ENCODE data around the gene SPTLC3. TPM values are rescaled to one million over a fixed set of nuclear protein-coding genes. Genes with fewer than 3 reads are reported as not detected.

Gene SPTLC3
- total RNA-seq, 3 donors from 2014 or later, result 7.2 to 18.2 (median 9.7) TPM

DNA sequence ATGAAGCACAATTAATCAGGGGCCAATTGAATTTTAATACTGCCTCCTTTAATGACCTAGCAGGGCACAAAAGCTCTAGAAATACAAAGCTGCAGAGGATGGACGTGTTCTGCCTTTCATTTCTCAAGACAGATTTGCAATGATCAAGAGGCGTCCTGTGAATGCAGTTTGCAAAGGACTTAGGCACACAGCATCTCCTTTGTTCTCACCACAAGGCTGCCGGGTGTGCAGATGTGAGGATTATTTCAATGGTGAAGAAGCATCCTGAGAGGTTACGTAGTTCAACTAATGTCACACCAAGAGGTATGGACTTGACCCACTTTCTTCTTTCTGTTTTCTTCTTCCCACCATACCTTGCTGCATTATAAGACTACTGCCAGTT is 42.9 kb upstream of the SPTLC3 start:
- intact Hi-C loops (cut with DNase I, micrococcal nuclease), result no loop called here
- TF ChIP-seq, protein P1, sequence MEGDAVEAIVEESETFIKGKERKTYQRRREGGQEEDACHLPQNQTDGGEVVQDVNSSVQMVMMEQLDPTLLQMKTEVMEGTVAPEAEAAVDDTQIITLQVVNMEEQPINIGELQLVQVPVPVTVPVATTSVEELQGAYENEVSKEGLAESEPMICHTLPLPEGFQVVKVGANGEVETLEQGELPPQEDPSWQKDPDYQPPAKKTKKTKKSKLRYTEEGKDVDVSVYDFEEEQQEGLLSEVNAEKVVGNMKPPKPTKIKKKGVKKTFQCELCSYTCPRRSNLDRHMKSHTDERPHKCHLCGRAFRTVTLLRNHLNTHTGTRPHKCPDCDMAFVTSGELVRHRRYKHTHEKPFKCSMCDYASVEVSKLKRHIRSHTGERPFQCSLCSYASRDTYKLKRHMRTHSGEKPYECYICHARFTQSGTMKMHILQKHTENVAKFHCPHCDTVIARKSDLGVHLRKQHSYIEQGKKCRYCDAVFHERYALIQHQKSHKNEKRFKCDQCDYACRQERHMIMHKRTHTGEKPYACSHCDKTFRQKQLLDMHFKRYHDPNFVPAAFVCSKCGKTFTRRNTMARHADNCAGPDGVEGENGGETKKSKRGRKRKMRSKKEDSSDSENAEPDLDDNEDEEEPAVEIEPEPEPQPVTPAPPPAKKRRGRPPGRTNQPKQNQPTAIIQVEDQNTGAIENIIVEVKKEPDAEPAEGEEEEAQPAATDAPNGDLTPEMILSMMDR (IDR thresholded peaks at IDR 0.05), result no peak
- no peaks in the 10 kb centered on the region for H3K9me3 ChIP-seq
- no peaks in the 10 kb centered on the region for H3K36me3 ChIP-seq (ENCODE audit: low read depth)
- no peak overlapping the region for H3K4me3 ChIP-seq
- no peak for DNase-seq
- H3K4me1 ChIP-seq (ENCODE audit: low read depth), result peaks cover 14% of the 10 kb centered on the region
- ATAC-seq, result no peak

DNA sequence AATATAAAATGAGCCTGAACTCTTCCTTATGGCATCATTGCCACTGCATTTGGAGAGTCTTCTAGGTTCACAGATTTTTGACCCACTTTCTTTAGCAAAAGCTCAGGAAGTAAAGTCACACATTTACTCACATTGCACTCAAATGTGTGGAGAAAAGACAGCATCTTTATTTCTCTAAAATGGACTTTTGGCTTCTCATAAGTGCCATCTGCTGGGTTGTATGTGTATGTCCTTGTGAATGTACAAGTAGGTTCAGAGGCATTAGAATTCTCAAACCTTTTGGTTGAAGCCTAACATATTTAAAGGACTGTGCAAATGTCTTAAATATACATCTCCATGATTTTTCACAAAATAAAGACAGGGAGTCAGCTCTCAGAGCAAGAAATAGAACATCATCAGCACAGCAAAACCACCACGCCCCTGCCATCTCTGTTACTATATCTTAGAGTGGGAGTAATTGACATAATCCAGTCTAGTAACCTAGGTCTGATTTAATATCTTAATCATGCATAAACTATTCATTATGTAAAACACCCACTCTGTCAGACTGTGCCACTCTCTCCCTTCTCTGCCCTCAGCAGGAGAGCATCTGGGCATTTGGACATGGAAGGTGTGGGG is 42.2 kb upstream of the SPTLC3 start:
- ATAC-seq (no peak), DNase-seq (peak in 1 of 3 donors; percentile 23)
- Histone ChIP-seq H3K4me1 (ENCODE audit: low read depth) (peaks cover 14% of the 10 kb centered on the region), H3K36me3 (ENCODE audit: low read depth) (no peaks in the 10 kb centered on the region), H3K9me3 (no peaks in the 10 kb centered on the region), H3K4me3 (no peak overlapping the region)
- TF ChIP-seq, protein P1 (IDR thresholded peaks at IDR 0.05), result no peak
- intact Hi-C loops (cut with DNase I, micrococcal nuclease), result no loop called here

DNA sequence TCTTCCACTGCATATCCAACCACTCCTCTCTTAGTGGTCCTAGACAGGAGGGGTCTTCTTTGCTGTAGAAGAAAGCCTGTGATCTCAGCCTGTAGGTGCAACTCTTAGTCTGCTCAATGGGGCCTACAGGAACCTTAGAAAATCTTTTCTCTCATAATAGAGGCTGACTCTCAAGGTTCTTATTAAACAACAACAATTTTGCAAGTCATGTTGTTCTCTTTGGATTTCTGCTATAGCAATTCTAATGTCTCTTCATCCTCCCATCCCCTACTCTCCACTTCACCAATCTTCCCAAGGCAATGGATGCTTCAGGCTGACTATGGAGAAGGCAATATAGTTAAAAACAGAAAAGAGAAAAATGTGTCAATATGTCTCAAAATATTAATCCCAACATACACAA is 40.8 kb upstream of the SPTLC3 start:
- intact Hi-C loops (cut with DNase I, micrococcal nuclease), result no loop called here
- Histone ChIP-seq H3K4me1 (ENCODE audit: low read depth) (peaks cover 9% of the 10 kb centered on the region), H3K9me3 (no peaks in the 10 kb centered on the region), H3K36me3 (ENCODE audit: low read depth) (no peaks in the 10 kb centered on the region), H3K4me3 (no peak overlapping the region)
- no peak for ATAC-seq
- TF ChIP-seq, protein P1 (IDR thresholded peaks at IDR 0.05), result no peak
- DNase-seq, result no peak

DNA sequence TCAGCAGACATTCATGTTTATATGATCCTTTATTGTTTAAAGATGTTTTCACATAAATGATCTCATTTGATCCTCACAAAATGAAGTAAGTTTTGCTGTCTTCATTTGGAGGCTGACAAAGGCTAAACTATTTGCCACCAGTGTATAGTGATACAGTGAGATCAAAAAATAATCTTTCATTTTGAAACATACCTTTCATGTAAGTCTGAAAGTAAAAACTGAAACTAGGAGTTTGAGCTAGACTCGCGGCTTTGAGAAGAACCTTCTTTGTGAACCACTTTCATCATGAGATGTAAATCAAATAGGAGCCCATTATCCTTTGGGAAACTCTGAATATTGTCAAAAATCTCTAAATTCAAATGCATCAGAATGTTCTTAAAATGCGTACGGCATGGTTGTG is 40.3 kb upstream of the SPTLC3 start:
- peaks cover 4% of the 10 kb centered on the region for H3K4me1 ChIP-seq (ENCODE audit: low read depth)
- TF ChIP-seq, protein P1 (IDR thresholded peaks at IDR 0.05), result no peak
- H3K4me3 ChIP-seq, result no peak overlapping the region
- intact Hi-C loops (cut with DNase I, micrococcal nuclease), result no loop called here
- no peaks in the 10 kb centered on the region for H3K9me3 ChIP-seq
- DNase-seq, result no peak
- H3K36me3 ChIP-seq (ENCODE audit: low read depth), result no peaks in the 10 kb centered on the region
- no peak for ATAC-seq

DNA sequence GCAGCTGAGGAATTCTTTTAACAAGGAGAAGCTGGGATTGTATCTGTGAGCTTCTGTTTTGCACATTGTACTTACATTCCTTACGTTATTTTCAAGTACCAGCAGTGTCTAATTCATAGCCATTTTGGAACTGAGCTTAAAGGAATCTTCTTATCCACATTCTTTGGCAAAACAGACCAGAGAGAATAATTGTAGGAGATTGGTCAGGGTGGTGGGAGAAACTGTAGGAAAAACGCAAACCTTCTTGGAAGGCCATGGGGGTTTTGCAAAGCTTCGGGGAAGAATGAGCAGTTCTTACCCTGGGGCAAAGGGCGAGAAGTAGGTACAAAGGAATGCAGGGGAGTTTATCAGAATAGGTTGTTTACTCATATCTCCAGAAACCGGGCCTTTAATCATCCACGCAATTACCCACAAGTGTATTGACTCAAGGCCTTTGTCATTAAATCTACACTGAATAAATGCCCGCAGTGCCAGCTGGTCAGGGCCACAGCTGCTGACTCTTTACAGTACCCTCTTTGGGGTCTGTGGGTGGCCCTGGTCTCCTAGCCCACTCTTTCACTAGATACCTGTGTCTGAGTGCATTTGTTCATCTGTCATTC is 39.6 kb upstream of the SPTLC3 start:
- no peak overlapping the region for H3K4me3 ChIP-seq
- H3K36me3 ChIP-seq (ENCODE audit: low read depth), result no peaks in the 10 kb centered on the region
- no peak for DNase-seq
- TF ChIP-seq, protein P1 (IDR thresholded peaks at IDR 0.05), result no peak
- no peak for ATAC-seq
- intact Hi-C loops (cut with DNase I, micrococcal nuclease), result no loop called here
- no peaks in the 10 kb centered on the region for H3K4me1 ChIP-seq (ENCODE audit: low read depth)
- no peaks in the 10 kb centered on the region for H3K9me3 ChIP-seq
